Activated naive CD8-positive, alpha-beta T cell treated with anti-CD3 and anti-CD28 coated beads, Interleukin-2, amount 50 U/mL, for 24 hours (primary cell): ENCODE data around the gene CYP4F3.
"Not testable (repeated sequence)": the region's sequence is repeated elsewhere in the genome, so short reads cannot be mapped to it uniquely, and the experiment has no call there.

Source experiments
- ATAC-seq: fragments of 150-1000 bp; cut with Tn5 transposase; one replicate; pipeline ENCODE4 v1.10.0; 2021
- DNase-seq: peaks from one replicate; pipeline ENCODE4 v3.0.0; 2021
- H3K27ac Mint-ChIP-seq: one replicate; pipeline ENCODE4 v1.8.0; 2021; ENCODE audit warnings: mild to moderate bottlenecking, mixed read lengths
- H3K27me3 Mint-ChIP-seq: one replicate; pipeline ENCODE4 v1.8.0; 2021; ENCODE audit warnings: mixed read lengths
- H3K36me3 Mint-ChIP-seq: one replicate; pipeline ENCODE4 v1.8.0; 2021; ENCODE audit warnings: low read depth, mixed read lengths
- H3K4me1 Mint-ChIP-seq: one replicate; pipeline ENCODE4 v1.8.0; 2021; ENCODE audit warnings: mixed read lengths
- H3K4me3 Mint-ChIP-seq: one replicate; pipeline ENCODE4 v1.8.0; 2021; ENCODE audit warnings: mild to moderate bottlenecking, moderate library complexity, mixed read lengths
- H3K9me3 Mint-ChIP-seq: one replicate; pipeline ENCODE4 v1.8.0; 2021; ENCODE audit warnings: mixed read lengths

Gene CYP4F3

GRCh38 chr19:15640294-15640903, at the start of gene CYP4F3:
Gene CYP4F3 (plus strand): TSS chr19:15640897. CDS start chr19:15641416, 519 bp downstream.
- no peaks in the 10 kb centered on the region for H3K36me3 Mint-ChIP-seq
- no peak within 1 kb of the TSS for H3K27ac Mint-ChIP-seq
- no peak within 1 kb of the TSS for H3K4me3 Mint-ChIP-seq
- H3K4me1 Mint-ChIP-seq: peaks cover 5% of the 10 kb centered on the region
- H3K9me3 Mint-ChIP-seq: no peaks in the 10 kb centered on the region
- DNase-seq: no peak
- peak; percentile 20 for ATAC-seq
- H3K27me3 Mint-ChIP-seq: peaks cover 7% of the 10 kb centered on the region

- no peak overlapping the region for H3K4me3 Mint-ChIP-seq
These were observed 48.9 kb upstream of the CYP4F3 start for GRCh38 chr19:15591796-15592195.

GRCh38 chr19:15592506-15592905, 48.2 kb upstream of the CYP4F3 start:
- H3K4me3 Mint-ChIP-seq, H3K4me1 Mint-ChIP-seq, H3K36me3 Mint-ChIP-seq, H3K27ac Mint-ChIP-seq, H3K9me3 Mint-ChIP-seq, DNase-seq, ATAC-seq: not testable (repeated sequence)
- peaks cover 26% of the 10 kb centered on the region for H3K27me3 Mint-ChIP-seq

More at GRCh38 chr19:15591796-15592195, 48.9 kb upstream of the CYP4F3 start:
- no peaks in the 10 kb centered on the region for H3K36me3 Mint-ChIP-seq
- ATAC-seq: no peak
- H3K4me1 Mint-ChIP-seq: no peaks in the 10 kb centered on the region
- DNase-seq: no peak
- H3K27me3 Mint-ChIP-seq: peaks cover 24% of the 10 kb centered on the region
- H3K27ac Mint-ChIP-seq: no peak overlapping the region
- H3K9me3 Mint-ChIP-seq: peaks cover 6% of the 10 kb centered on the region

- peaks cover 26% of the 10 kb centered on the region for H3K27me3 Mint-ChIP-seq
- not testable (repeated sequence) for H3K9me3 Mint-ChIP-seq
These were observed 46.9 kb upstream of the CYP4F3 start for GRCh38 chr19:15593766-15594165.

GRCh38 chr19:15595069-15595468, 45.6 kb upstream of the CYP4F3 start:
- DNase-seq (no peak), ATAC-seq (no peak)
- Mint-ChIP-seq H3K27ac (no peak overlapping the region), H3K27me3 (peaks cover 25% of the 10 kb centered on the region), H3K4me1 (no peaks in the 10 kb centered on the region), H3K9me3 (peaks cover 6% of the 10 kb centered on the region), H3K4me3 (no peak overlapping the region), H3K36me3 (peaks cover 3% of the 10 kb centered on the region)

More at GRCh38 chr19:15593766-15594165, 46.9 kb upstream of the CYP4F3 start:
- not testable (repeated sequence) for H3K27ac Mint-ChIP-seq, H3K4me1 Mint-ChIP-seq, ATAC-seq, H3K4me3 Mint-ChIP-seq, DNase-seq, H3K36me3 Mint-ChIP-seq

GRCh38 chr19:15607978-15608925, 32.4 kb upstream of the CYP4F3 start:
- not testable (repeated sequence) for H3K36me3 Mint-ChIP-seq, H3K4me1 Mint-ChIP-seq, H3K4me3 Mint-ChIP-seq, ATAC-seq, H3K27me3 Mint-ChIP-seq, H3K9me3 Mint-ChIP-seq, H3K27ac Mint-ChIP-seq, DNase-seq

GRCh38 chr19:15609261-15609660, 31.4 kb upstream of the CYP4F3 start:
- Mint-ChIP-seq H3K4me1 (no peaks in the 10 kb centered on the region), H3K27me3 (peaks cover 6% of the 10 kb centered on the region), H3K9me3 (no peaks in the 10 kb centered on the region), H3K27ac (no peak overlapping the region), H3K36me3 (no peaks in the 10 kb centered on the region), H3K4me3 (no peak overlapping the region)
- no peak for ATAC-seq
- no peak for DNase-seq

- Mint-ChIP-seq H3K27ac (no peak overlapping the region), H3K36me3 (no peaks in the 10 kb centered on the region), H3K27me3 (peaks cover 13% of the 10 kb centered on the region), H3K4me1 (no peaks in the 10 kb centered on the region), H3K9me3 (no peaks in the 10 kb centered on the region), H3K4me3 (no peak overlapping the region)
- DNase-seq (no peak), ATAC-seq (no peak)
These were observed 28.4 kb upstream of the CYP4F3 start for GRCh38 chr19:15612342-15612741.

- DNase-seq: no peak
- Mint-ChIP-seq H3K36me3 (no peaks in the 10 kb centered on the region), H3K27me3 (peaks cover 18% of the 10 kb centered on the region), H3K4me3 (no peak overlapping the region), H3K4me1 (no peaks in the 10 kb centered on the region), H3K9me3 (no peaks in the 10 kb centered on the region), H3K27ac (no peak overlapping the region)
- ATAC-seq: no peak
These were observed 27.4 kb upstream of the CYP4F3 start for GRCh38 chr19:15613338-15613737.

- H3K27me3 Mint-ChIP-seq: peaks cover 20% of the 10 kb centered on the region
- ATAC-seq (no peak), DNase-seq (no peak)
- no peaks in the 10 kb centered on the region for H3K9me3 Mint-ChIP-seq
- H3K27ac Mint-ChIP-seq: no peak within 1 kb of the TSS
- H3K4me1 Mint-ChIP-seq: no peaks in the 10 kb centered on the region
- no peak within 1 kb of the TSS for H3K4me3 Mint-ChIP-seq
- H3K36me3 Mint-ChIP-seq: no peaks in the 10 kb centered on the region
These were observed 26.0 kb upstream of the CYP4F3 start, which contains the start of gene CYP4F8 for GRCh38 chr19:15614507-15615379. Gene CYP4F8 (plus strand): TSS chr19:15615218. CDS start chr19:15615617, 399 bp downstream.

GRCh38 chr19:15615526-15615925, 25.2 kb upstream of the CYP4F3 start:
- Mint-ChIP-seq H3K4me3 (no peak overlapping the region), H3K27ac (no peak overlapping the region), H3K27me3 (peaks cover 22% of the 10 kb centered on the region), H3K4me1 (no peaks in the 10 kb centered on the region), H3K36me3 (no peaks in the 10 kb centered on the region), H3K9me3 (no peaks in the 10 kb centered on the region)
- ATAC-seq: no peak
- no peak for DNase-seq

GRCh38 chr19:15616183-15616582, 24.5 kb upstream of the CYP4F3 start:
- Mint-ChIP-seq H3K9me3 (no peaks in the 10 kb centered on the region), H3K27ac (no peak overlapping the region), H3K27me3 (peaks cover 23% of the 10 kb centered on the region), H3K4me3 (no peak overlapping the region), H3K4me1 (no peaks in the 10 kb centered on the region), H3K36me3 (no peaks in the 10 kb centered on the region)
- DNase-seq (no peak), ATAC-seq (no peak)

- no peak overlapping the region for H3K27ac Mint-ChIP-seq
- no peak for DNase-seq
- H3K36me3 Mint-ChIP-seq: no peaks in the 10 kb centered on the region
- H3K4me1 Mint-ChIP-seq: no peaks in the 10 kb centered on the region
- no peaks in the 10 kb centered on the region for H3K9me3 Mint-ChIP-seq
- ATAC-seq: no peak
- no peak overlapping the region for H3K4me3 Mint-ChIP-seq
- peaks cover 27% of the 10 kb centered on the region for H3K27me3 Mint-ChIP-seq
These were observed 23.9 kb upstream of the CYP4F3 start for GRCh38 chr19:15616627-15617270.

GRCh38 chr19:15618321-15618720, 22.4 kb upstream of the CYP4F3 start:
- DNase-seq (no peak), ATAC-seq (no peak)
- H3K9me3 Mint-ChIP-seq: no peaks in the 10 kb centered on the region
- no peak overlapping the region for H3K27ac Mint-ChIP-seq
- no peaks in the 10 kb centered on the region for H3K36me3 Mint-ChIP-seq
- H3K4me1 Mint-ChIP-seq: no peaks in the 10 kb centered on the region
- peaks cover 32% of the 10 kb centered on the region for H3K27me3 Mint-ChIP-seq
- H3K4me3 Mint-ChIP-seq: no peak overlapping the region
